HEK293T (cell line): Measurements from ENCODE around the gene PYGL.

Experiments used
- CTCF ChIA-PET: fragments of 350-600 bp; formaldehyde crosslinking; extraction: SDS; loops from one replicate; lab custom pipeline; 2021; ENCODE audit warnings: antibody characterized with exemption, inconsistent platforms; lab: Yijun Ruan, JAX
- POLR2A ChIA-PET: fragments of 350-600 bp; formaldehyde crosslinking; extraction: SDS; loops from one replicate; lab custom pipeline; 2020; ENCODE audit warnings: antibody characterized with exemption, inconsistent platforms; lab: Yijun Ruan, JAX
- DNase-seq: peaks from one replicate; pipeline ENCODE4 v3.0.0; 2012; ENCODE audit warnings: mixed read lengths; ENCODE audit errors: extremely low spot score
- ARNT ChIP-seq: fragments of 450-650 bp; IDR thresholded peaks from 2 replicates; pipeline ENCODE4 v1.6.1; 2017; ENCODE audit warnings: mild to moderate bottlenecking
- BHLHE40 ChIP-seq: fragments of 450-650 bp; IDR thresholded peaks from 2 replicates; pipeline ENCODE4 v1.6.1; 2016; ENCODE audit warnings: mild to moderate bottlenecking, moderate library complexity, borderline replicate concordance
- CTBP1 ChIP-seq: fragments of 450-650 bp; IDR thresholded peaks from 2 replicates; pipeline ENCODE4 v1.6.1; 2016; ENCODE audit warnings: borderline replicate concordance
- ELF4 ChIP-seq: fragments of 450-650 bp; IDR thresholded peaks from 2 replicates; pipeline ENCODE4 v1.6.1; 2017; ENCODE audit warnings: antibody characterized with exemption
- FOXA1 ChIP-seq: fragments of 450-650 bp; IDR thresholded peaks from 2 replicates; pipeline ENCODE4 v1.6.1; 2016; ENCODE audit warnings: mild to moderate bottlenecking
- FOXK2 ChIP-seq: fragments of 450-650 bp; IDR thresholded peaks from 2 replicates; pipeline ENCODE4 v1.6.1; 2016; ENCODE audit warnings: mild to moderate bottlenecking
- FOXM1 ChIP-seq: fragments of 450-650 bp; IDR thresholded peaks from 2 replicates; pipeline ENCODE4 v1.6.1; 2017; ENCODE audit warnings: mild to moderate bottlenecking, borderline replicate concordance
- HDGF ChIP-seq: fragments of 450-650 bp; IDR thresholded peaks from 2 replicates; pipeline ENCODE4 v1.6.1; 2017; ENCODE audit warnings: antibody characterized with exemption, borderline replicate concordance
- L3MBTL2 ChIP-seq: fragments of 450-650 bp; conservative IDR thresholded peaks from 2 replicates; pipeline ENCODE4 v1.6.1; 2016; ENCODE audit warnings: mild to moderate bottlenecking
- LEF1 ChIP-seq: fragments of 450-650 bp; IDR thresholded peaks from 2 replicates; pipeline ENCODE4 v1.6.1; 2017; ENCODE audit warnings: mild to moderate bottlenecking, borderline replicate concordance
- NFRKB ChIP-seq: fragments of 450-650 bp; IDR thresholded peaks from 2 replicates; pipeline ENCODE4 v1.6.1; 2016; ENCODE audit warnings: mild to moderate bottlenecking, moderate library complexity
- SP1 ChIP-seq: fragments of 450-650 bp; IDR thresholded peaks from 2 replicates; pipeline ENCODE4 v1.6.1; 2017
- SUZ12 ChIP-seq: fragments of 450-650 bp; IDR thresholded peaks from 2 replicates; pipeline ENCODE4 v1.6.1; 2016; ENCODE audit warnings: mild to moderate bottlenecking
- TARDBP ChIP-seq: fragments of 450-650 bp; IDR thresholded peaks from 2 replicates; pipeline ENCODE4 v1.6.1; 2016
- ZNF384 ChIP-seq: fragments of 450-650 bp; IDR thresholded peaks from 2 replicates; pipeline ENCODE4 v1.6.1; 2016
- TF ChIP-seq, protein P1 (sequence below): fragments of 450-650 bp; IDR thresholded peaks from 2 replicates; pipeline ENCODE4 v1.6.1; 2016

PYGL gene

DNA sequence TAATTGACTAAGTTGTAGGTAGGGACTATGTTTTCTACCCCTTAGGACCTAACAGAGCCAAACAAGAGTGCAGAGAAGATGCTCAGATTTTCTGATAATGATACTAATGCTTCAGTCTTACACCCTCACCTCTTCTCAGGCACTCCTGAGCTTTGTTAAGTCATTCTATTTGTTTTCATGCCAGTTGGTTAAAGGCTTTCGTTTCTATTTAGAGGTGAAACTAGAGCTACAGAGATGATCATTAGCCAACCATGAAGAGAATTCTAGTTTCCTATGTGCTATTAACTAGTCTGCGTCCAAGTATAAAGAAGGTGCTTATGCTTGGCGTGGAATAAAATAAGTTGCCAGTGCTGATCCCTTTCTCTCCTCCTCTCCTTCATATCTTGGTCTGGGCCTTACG lies 34.6 kb upstream of the PYGL start:
- DNase-seq: no peak
- no peak for TF ChIP-seq SP1
- TF ChIP-seq LEF1: no peak
- TF ChIP-seq FOXA1: no peak
- no peak for TF ChIP-seq ELF4
- ChIA-PET POLR2A (no interaction called here), CTCF (interaction anchor here (0.9 kb wide), 1 partner anchor 646 kb away, joined by 3 read pairs; no protein-coding TSS in a partner anchor)

- TF ChIP-seq, protein P1, sequence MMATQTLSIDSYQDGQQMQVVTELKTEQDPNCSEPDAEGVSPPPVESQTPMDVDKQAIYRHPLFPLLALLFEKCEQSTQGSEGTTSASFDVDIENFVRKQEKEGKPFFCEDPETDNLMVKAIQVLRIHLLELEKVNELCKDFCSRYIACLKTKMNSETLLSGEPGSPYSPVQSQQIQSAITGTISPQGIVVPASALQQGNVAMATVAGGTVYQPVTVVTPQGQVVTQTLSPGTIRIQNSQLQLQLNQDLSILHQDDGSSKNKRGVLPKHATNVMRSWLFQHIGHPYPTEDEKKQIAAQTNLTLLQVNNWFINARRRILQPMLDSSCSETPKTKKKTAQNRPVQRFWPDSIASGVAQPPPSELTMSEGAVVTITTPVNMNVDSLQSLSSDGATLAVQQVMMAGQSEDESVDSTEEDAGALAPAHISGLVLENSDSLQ: no peak
- TF ChIP-seq SP1 (no peak), HDGF (no peak), ZNF384 (no peak), L3MBTL2 (no peak), SUZ12 (no peak), FOXM1 (no peak), TARDBP (no peak), FOXK2 (no peak), NFRKB (no peak), BHLHE40 (no peak), CTBP1 (no peak)
- ChIA-PET POLR2A (no interaction called here), CTCF (interaction anchor here (0.9 kb wide), 1 partner anchor 646 kb away, joined by 3 read pairs; no protein-coding TSS in a partner anchor)
- no peak for DNase-seq
Measured at GRCh38 chr14:50978529-50978871, 34.2 kb upstream of the PYGL start.

DNA sequence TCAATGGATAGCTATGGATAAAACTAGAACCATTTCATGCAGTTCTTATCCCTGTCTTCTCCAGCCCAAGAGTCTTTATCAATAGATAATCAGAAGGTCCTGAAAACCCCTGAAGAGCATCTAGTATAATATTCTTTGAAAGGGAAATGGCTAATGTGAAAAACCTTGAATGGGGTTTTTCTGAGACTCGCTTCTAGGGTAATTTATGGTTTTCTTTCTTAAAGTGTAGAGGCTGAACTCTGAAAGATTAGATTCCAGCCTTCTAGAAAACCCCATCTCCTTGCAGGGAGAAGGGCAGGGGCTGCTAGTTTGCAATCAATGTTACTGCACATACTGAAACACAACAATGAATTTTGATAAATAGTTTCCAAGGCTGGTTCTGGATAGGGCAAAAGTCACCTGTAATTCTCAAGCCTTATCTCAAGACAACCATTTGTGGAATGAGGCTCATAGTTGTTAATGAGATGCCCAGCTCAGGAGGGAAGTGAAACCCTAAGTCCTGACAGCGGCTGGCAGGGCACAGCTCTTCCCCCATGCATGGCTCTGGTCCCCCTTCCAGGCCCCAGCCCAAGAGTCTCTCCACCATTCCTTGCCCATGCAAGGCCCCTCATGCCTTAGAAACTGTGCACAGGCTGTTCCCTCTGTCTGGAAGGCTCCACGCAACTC lies 33.7 kb upstream of the PYGL start:
- CTCF ChIA-PET: interaction anchor here (0.7 to 0.9 kb wide), 2 partner anchors 45 to 645 kb away, joined by 3 read pairs; no protein-coding TSS in a partner anchor
- POLR2A ChIA-PET: interaction anchor here (1.5 kb wide), 1 partner anchor 34 kb away, joined by 4 read pairs; the partner anchor contains the start of gene PYGL
- DNase-seq: no peak
- TF ChIP-seq LEF1 (no peak), TARDBP (no peak)

DNA sequence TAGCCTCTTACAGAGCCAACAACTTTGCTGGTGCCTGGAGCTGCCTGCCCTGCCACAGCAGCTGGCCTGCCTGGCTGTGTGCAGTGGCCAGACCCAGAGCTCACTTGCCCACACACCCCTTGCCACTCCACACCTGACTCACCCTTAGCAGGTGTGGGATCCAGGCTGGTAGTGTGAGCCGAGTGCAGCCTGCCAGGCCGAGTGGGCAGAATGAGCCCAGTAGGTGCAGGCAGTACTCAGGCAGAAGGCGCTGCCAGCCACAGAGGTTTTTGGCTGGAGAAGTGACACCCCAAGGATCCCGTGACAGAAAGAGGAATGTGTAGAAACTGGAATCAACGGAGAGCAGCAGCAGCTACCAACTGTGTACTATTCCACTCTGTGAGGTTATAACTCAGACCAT lies 29.8 kb upstream of the PYGL start:
- no peak for DNase-seq
- TF ChIP-seq L3MBTL2 (no peak), NFRKB (no peak), HDGF (no peak), LEF1 (no peak)
- CTCF ChIA-PET: interaction anchor here (1.1 kb wide), 1 partner anchor 9 kb away, joined by 5 read pairs; no protein-coding TSS in a partner anchor
- POLR2A ChIA-PET: interaction anchor here (0.8 to 1.1 kb wide), 2 partner anchors 8 to 31 kb away, joined by 3 read pairs; no protein-coding TSS in a partner anchor

DNA sequence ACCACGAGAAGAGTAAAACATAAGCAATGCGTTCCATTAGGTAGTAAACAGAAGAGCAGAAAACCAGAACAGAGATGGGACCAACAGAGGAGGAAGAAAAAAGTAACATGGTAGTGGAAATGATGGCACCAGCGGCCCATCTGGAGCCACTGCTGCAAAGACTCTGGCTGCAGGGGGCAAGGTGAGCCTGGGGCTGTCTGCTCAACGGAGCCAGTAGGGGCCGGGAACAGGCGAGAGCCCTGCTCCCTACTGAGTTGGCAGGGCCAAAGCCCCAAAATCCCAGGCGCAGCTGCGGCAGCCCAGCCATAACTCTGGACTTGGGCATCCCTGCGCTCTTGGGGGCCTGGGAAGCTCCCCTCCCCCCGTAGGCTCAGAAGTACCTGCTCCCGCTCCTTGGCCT lies 28.5 kb upstream of the PYGL start:
- TF ChIP-seq LEF1 (no peak), ELF4 (no peak), TARDBP (no peak), BHLHE40 (no peak), FOXM1 (no peak)
- ChIA-PET POLR2A (no interaction called here), CTCF (no interaction called here)

DNA sequence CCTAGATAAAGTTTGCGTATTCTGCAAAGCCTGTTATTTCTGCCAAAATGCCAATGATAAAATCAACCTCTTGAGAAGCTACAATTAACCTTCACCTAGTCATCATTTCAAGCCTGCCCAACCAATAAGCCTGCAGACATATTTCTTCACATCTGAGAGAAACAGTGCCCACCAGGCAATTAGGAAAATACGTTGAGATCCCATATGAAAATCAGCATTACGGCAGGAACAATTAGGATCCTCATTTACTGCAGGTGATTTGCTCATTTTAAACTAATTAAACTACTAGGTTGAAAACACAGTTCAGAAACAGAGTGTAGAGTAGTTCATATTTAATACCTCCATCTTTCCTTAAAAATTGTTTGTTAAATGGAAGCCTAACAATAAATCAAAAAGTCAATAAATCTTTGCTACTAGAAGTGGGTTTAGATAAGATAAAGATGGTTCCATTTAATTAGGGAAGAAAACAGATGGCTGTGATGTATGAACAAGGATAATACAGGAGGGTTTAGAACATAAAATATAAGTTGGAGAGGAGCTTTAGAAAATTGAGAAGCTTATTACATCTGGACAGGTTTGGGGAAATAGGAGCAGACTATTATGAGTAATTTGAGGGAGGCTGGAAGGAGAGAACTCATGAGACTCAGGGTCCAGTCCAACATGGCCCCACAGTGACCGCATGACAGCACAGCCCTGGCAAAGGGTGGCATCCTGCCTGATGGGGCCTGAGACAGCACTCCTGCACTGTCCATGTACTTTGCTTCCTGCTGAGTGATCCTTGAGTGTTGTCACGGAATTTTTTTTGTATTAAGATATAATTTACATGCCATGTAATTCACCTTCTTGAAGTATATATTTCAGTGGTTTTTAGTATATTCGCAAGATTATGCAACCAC lies 26.9 kb upstream of the PYGL start:
- ChIA-PET POLR2A (no interaction called here), CTCF (interaction anchor here (1.2 kb wide), 1 partner anchor 27 kb away, joined by 3 read pairs; the partner anchor contains the start of gene PYGL)
- DNase-seq: no peak
- TF ChIP-seq SUZ12: no peak
- no peak for TF ChIP-seq BHLHE40
- no peak for TF ChIP-seq TARDBP
- TF ChIP-seq FOXK2: no peak

More for the DNA sequence above, 28.5 kb upstream of the PYGL start:
- DNase-seq: no peak

DNA sequence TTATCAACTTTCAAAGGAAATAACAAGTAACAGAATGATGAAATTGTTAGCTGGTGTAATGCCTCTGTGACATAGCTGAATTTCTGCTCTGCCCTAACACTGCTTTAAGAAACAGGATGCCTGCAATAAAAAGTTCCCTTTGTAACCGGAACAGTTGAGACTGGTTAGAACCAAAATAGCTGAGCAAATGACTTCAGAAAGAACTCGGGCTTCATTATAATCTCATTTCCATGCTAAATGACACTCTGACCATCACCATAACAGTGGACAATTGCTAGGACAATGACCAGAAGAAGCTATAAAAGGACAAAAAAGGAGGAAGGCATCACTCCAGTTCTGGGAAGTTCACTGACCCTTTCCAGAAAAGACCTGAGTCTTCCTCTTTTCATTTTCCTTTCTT lies 23.5 kb upstream of the PYGL start:
- no peak for DNase-seq
- CTCF ChIA-PET: no interaction called here
- POLR2A ChIA-PET: no interaction called here
- no peak for TF ChIP-seq CTBP1
- no peak for TF ChIP-seq HDGF
- no peak for TF ChIP-seq L3MBTL2
- no peak for TF ChIP-seq SUZ12
- TF ChIP-seq LEF1: no peak

GRCh38 chr14:50967103-50967502 lies 22.8 kb upstream of the PYGL start:
- no peak for TF ChIP-seq ELF4
- no peak for TF ChIP-seq SUZ12
- no peak for TF ChIP-seq FOXK2
- no peak for TF ChIP-seq FOXM1
- TF ChIP-seq HDGF: no peak
- no peak for TF ChIP-seq TARDBP
- TF ChIP-seq ARNT: no peak
- TF ChIP-seq LEF1: no peak
- no peak for TF ChIP-seq L3MBTL2
- no peak for TF ChIP-seq BHLHE40
- TF ChIP-seq FOXA1: no peak
- no peak for DNase-seq
- ChIA-PET CTCF (no interaction called here), POLR2A (no interaction called here)
